H1 (cell line): ENCODE data around the gene SNED1. TPM values are rescaled to one million over a fixed set of nuclear protein-coding genes. Genes with fewer than 3 reads are reported as not detected.

Source experiments
- CTCF ChIA-PET: fragments of 300-600 bp; sonication (Branson Sonifier 250); formaldehyde crosslinking; loops from one replicate; lab custom pipeline; 2021; ENCODE audit not compliant: partially characterized antibody; lab: Charles Lee
- POLR2A ChIA-PET: fragments of 300-600 bp; sonication (Branson Sonifier 250); formaldehyde crosslinking; loops from one replicate; lab custom pipeline; 2021; ENCODE audit warnings: inconsistent platforms; ENCODE audit not compliant: partially characterized antibody; lab: Charles Lee
- DNase-seq, 2 experiments: peaks; one replicate each; pipeline versions ENCODE4 v3.0.0 to v3.0.0-alpha.2; 2010 to 2022; ENCODE audit warnings: low spot score in 2 of 2, low read depth in 1 of 2, mixed read lengths in 1 of 2
- FAIRE-seq: peaks from 2 replicates; lab custom pipeline; 2011; peaks lifted over from hg19 to GRCh38; lab: Jason Lieb, UNC
- H2AFZ ChIP-seq: 2 replicates; pipeline ENCODE4 v1.8.1; 2012; ENCODE audit warnings: low read length, inconsistent platforms
- H2AK5ac ChIP-seq: 2 replicates; pipeline ENCODE4 v1.6.1; 2013; ENCODE audit warnings: low read depth, low read length
- H2BK120ac ChIP-seq: replicated peaks from 2 replicates; pipeline ENCODE3; 2013; ENCODE audit warnings: low read depth, low read length, inconsistent platforms
- H2BK12ac ChIP-seq: 2 replicates; pipeline ENCODE4 v1.6.1; 2013; ENCODE audit warnings: low read depth, low read length
- H2BK15ac ChIP-seq: 2 replicates; pipeline ENCODE4 v1.6.1; 2013; ENCODE audit warnings: low read length
- H2BK20ac ChIP-seq: 2 replicates; pipeline ENCODE4 v1.6.1; 2013; ENCODE audit warnings: low read length
- H2BK5ac ChIP-seq: 2 replicates; pipeline ENCODE4 v1.6.1; 2013; ENCODE audit warnings: low read depth, low read length
- H3K14ac ChIP-seq: 2 replicates; pipeline ENCODE4 v1.6.1; 2013; ENCODE audit warnings: inconsistent platforms; ENCODE audit not compliant: insufficient read length
- H3K18ac ChIP-seq: 2 replicates; pipeline ENCODE4 v1.6.1; 2013; ENCODE audit warnings: low read length; ENCODE audit errors: extremely low read depth
- H3K23ac ChIP-seq: 2 replicates; pipeline ENCODE4 v1.6.1; 2013; ENCODE audit warnings: inconsistent platforms; ENCODE audit not compliant: insufficient read length
- H3K23me2 ChIP-seq: 2 replicates; pipeline ENCODE4 v1.6.1; 2013; ENCODE audit warnings: low read depth, low read length
- H3K27ac ChIP-seq: 2 replicates; pipeline ENCODE4 v1.6.1; 2011; ENCODE audit warnings: low read depth, low read length, inconsistent platforms
- H3K27me3 ChIP-seq, 4 experiments: replicated peaks in 1 of 4; 1 replicate in 1 of 4; 2 replicates in 3 of 4; pipeline versions ENCODE4 v1.6.1 to v1.8.1; 2011 to 2013; ENCODE audit warnings: low read length in 3 of 4, mild to moderate bottlenecking in 3 of 4, inconsistent platforms in 2 of 4, mixed read lengths in 2 of 4, moderate library complexity in 1 of 4; ENCODE audit not compliant: control insufficient read depth in 3 of 4, insufficient read depth in 3 of 4; ENCODE audit errors: extremely low read depth in 1 of 4
- H3K36me3 ChIP-seq, 4 experiments: 2 replicates each; pipeline versions ENCODE4 v1.6.1 to v1.8.1; 2011 to 2013; ENCODE audit warnings: mild to moderate bottlenecking in 4 of 4, low read length in 3 of 4, moderate library complexity in 2 of 4, control low read depth in 1 of 4, inconsistent platforms in 1 of 4; ENCODE audit not compliant: insufficient read depth in 4 of 4, control insufficient read depth in 2 of 4
- H3K4ac ChIP-seq: replicated peaks from 2 replicates; pipeline ENCODE3; 2013; ENCODE audit warnings: low read length, low read depth, mixed read lengths, inconsistent platforms; ENCODE audit not compliant: insufficient read length
- H3K4me1 ChIP-seq, 4 experiments: replicated peaks in 1 of 4; 1 replicate in 1 of 4; 2 replicates in 3 of 4; pipeline versions ENCODE4 v1.6.1 to v1.8.1; 2011 to 2013; ENCODE audit warnings: low read length in 3 of 4, inconsistent platforms in 2 of 4, mixed read lengths in 1 of 4; ENCODE audit not compliant: insufficient read depth in 4 of 4, control insufficient read depth in 3 of 4
- H3K4me2 ChIP-seq, 2 experiments: 2 replicates each; pipeline versions ENCODE4 v1.6.1 to v1.8.1; 2011 to 2013; ENCODE audit warnings: low read depth in 2 of 2, low read length in 2 of 2, control low read depth in 1 of 2, inconsistent platforms in 1 of 2, mild to moderate bottlenecking in 1 of 2; ENCODE audit not compliant: insufficient read depth in 1 of 2
- H3K4me3 ChIP-seq, 4 experiments: fragments of 200-600, 300-600 bp in 1 of 4; sonication (generic), shearing (Covaris generic), sonication (Bioruptor Twin) in 1 of 4; 2 replicates each; pipeline versions ENCODE4 v1.5.1 to v1.8.1; 2011 to 2016; ENCODE audit warnings: low read length in 4 of 4, low read depth in 3 of 4, control low read depth in 2 of 4, inconsistent platforms in 2 of 4, mild to moderate bottlenecking in 2 of 4, mixed read lengths in 1 of 4, moderate library complexity in 1 of 4; ENCODE audit not compliant: insufficient read depth in 2 of 4; ENCODE audit errors: extremely low read depth in 1 of 4
- H3K56ac ChIP-seq: replicated peaks from 2 replicates; pipeline ENCODE3; 2013; ENCODE audit warnings: low read depth, mild to moderate bottlenecking, mixed read lengths, low read length, inconsistent platforms; ENCODE audit not compliant: insufficient read length
- H3K79me1 ChIP-seq: 2 replicates; pipeline ENCODE4 v1.6.1; 2013; ENCODE audit warnings: low read depth, low read length, control low read depth
- H3K79me2 ChIP-seq, 2 experiments: 2 replicates each; pipeline versions ENCODE4 v1.6.1 to v1.8.1; 2012 to 2013; ENCODE audit warnings: low read length in 2 of 2, mild to moderate bottlenecking in 2 of 2, inconsistent platforms in 1 of 2; ENCODE audit not compliant: insufficient read depth in 2 of 2, control insufficient read depth in 1 of 2
- H3K9ac ChIP-seq, 4 experiments: replicated peaks in 1 of 4; 1 replicate in 1 of 4; 2 replicates in 3 of 4; pipeline versions ENCODE4 v1.6.1 to v1.8.1; 2011 to 2013; ENCODE audit warnings: low read depth in 3 of 4, low read length in 3 of 4, control low read depth in 2 of 4, mild to moderate bottlenecking in 2 of 4, moderate library complexity in 2 of 4, inconsistent platforms in 1 of 4; ENCODE audit errors: extremely low read depth in 1 of 4
- H3K9me3 ChIP-seq, 2 experiments: 2 replicates each; pipeline versions ENCODE4 v1.6.1 to v1.8.1; 2012 to 2013; ENCODE audit warnings: mild to moderate bottlenecking in 2 of 2, moderate library complexity in 2 of 2, control low read depth in 1 of 2, inconsistent platforms in 1 of 2, low read depth in 1 of 2, low read length in 1 of 2, mixed read lengths in 1 of 2; ENCODE audit not compliant: insufficient read depth in 2 of 2
- H4K20me1 ChIP-seq, 2 experiments: replicated peaks in 1 of 2; 2 replicates each; pipeline versions ENCODE3 to v1.8.1; 2011 to 2013; ENCODE audit warnings: inconsistent platforms in 2 of 2, low read length in 2 of 2, mild to moderate bottlenecking in 1 of 2; ENCODE audit not compliant: insufficient read depth in 2 of 2, control insufficient read depth in 1 of 2
- H4K5ac ChIP-seq: 2 replicates; pipeline ENCODE4 v1.6.1; 2013; ENCODE audit warnings: low read length, low read depth, mixed read lengths, inconsistent platforms; ENCODE audit not compliant: insufficient read length
- H4K8ac ChIP-seq: 2 replicates; pipeline ENCODE4 v1.8.0; 2013; ENCODE audit warnings: mild to moderate bottlenecking, moderate library complexity, low read length, inconsistent platforms; ENCODE audit not compliant: insufficient read depth; ENCODE audit errors: extremely low read depth
- H4K91ac ChIP-seq: replicated peaks from 2 replicates; pipeline ENCODE3; 2013; ENCODE audit warnings: low read length, mixed read lengths, inconsistent platforms; ENCODE audit not compliant: insufficient read length
- BACH1 ChIP-seq: IDR thresholded peaks from 2 replicates; pipeline ENCODE4 v1.6.1; 2012; ENCODE audit warnings: low read length, improper control_type of control experiment
- CHD1 ChIP-seq: IDR thresholded peaks from 2 replicates; pipeline ENCODE4 v1.6.1; 2012; ENCODE audit warnings: low read depth, low read length, improper control_type of control experiment
- KDM1A ChIP-seq: fragments of 200-600, 300-600 bp; sonication (generic); IDR thresholded peaks from 2 replicates; pipeline ENCODE4 v1.7.1; 2016; ENCODE audit warnings: mild to moderate bottlenecking, low read length, borderline replicate concordance
- KDM4A ChIP-seq: IDR thresholded peaks from one replicate; pipeline ENCODE4 v1.7.1; 2012; ENCODE audit warnings: low read depth, mild to moderate bottlenecking, moderate library complexity, low read length, inconsistent platforms; ENCODE audit not compliant: severe bottlenecking
- POLR2AphosphoS5 ChIP-seq: IDR thresholded peaks from 2 replicates; pipeline ENCODE4 v1.6.1; 2011; ENCODE audit warnings: low read depth, low read length
- RAD21 ChIP-seq, 2 experiments: IDR thresholded peaks in 1 of 2; conservative IDR thresholded peaks in 1 of 2; 2 replicates each; pipeline ENCODE4 v1.6.1; 2011; ENCODE audit warnings: low read depth in 2 of 2, low read length in 2 of 2, improper control_type of control experiment in 1 of 2, inconsistent platforms in 1 of 2, mild to moderate bottlenecking in 1 of 2, moderate library complexity in 1 of 2
- SAP30 ChIP-seq: fragments of 300-600 bp; sonication (generic); IDR thresholded peaks from 2 replicates; pipeline ENCODE4 v1.7.1; 2012; ENCODE audit warnings: low read length, moderate library complexity, mild to moderate bottlenecking, inconsistent platforms; ENCODE audit not compliant: insufficient read depth, insufficient replicate concordance
- TAF7 ChIP-seq: optimal IDR thresholded peaks from 2 replicates; pipeline ENCODE3; 2011; ENCODE audit warnings: low read depth, mild to moderate bottlenecking, inconsistent platforms, low read length, moderate library complexity, borderline replicate concordance
- YY1 ChIP-seq: IDR thresholded peaks from 2 replicates; pipeline ENCODE4 v1.6.1; 2011; ENCODE audit warnings: low read depth, mild to moderate bottlenecking, low read length
- WGBS, 2 experiments: shearing (Covaris generic) in 1 of 2; methylation state at CpG; one replicate each; pipeline versions ENCODE4 v1.1.6 to v1.1.7; 2013 to 2015; ENCODE audit warnings: low lambda C conversion rate in 2 of 2, mixed read lengths in 2 of 2, inconsistent platforms in 1 of 2, low coverage in 1 of 2, missing lambda C conversion rate in 1 of 2; ENCODE audit not compliant: insufficient replicate concordance in 2 of 2, insufficient coverage in 1 of 2, insufficient read length in 1 of 2; ENCODE audit errors: extremely low coverage in 1 of 2, missing lambda C conversion rate in 1 of 2; 5-methylcytosine and 5-hydroxymethylcytosine counted together
- polyA plus RNA-seq, 7 experiments: library from polyadenylated mRNA; depleted of rRNA in 3 of 7; stranded (reverse) in 5 of 7; unstranded in 2 of 7; fragments of >200 nt in 5 of 7; fragments of 200-250 nt in 2 of 7; gene quantifications; 1 replicate in 5 of 7; 2 replicates in 1 of 7; 4 replicates in 1 of 7; pipeline versions ENCODE4 v1.2.1 to v1.2.3, GENCODE V29; 2011 to 2013; ENCODE audit warnings: missing spikeins in 2 of 7, mixed read lengths in 2 of 7
- total RNA-seq: library from RNA; stranded (reverse); fragmentation: NEBNext Ultra II Directional; extraction: Animal tissue kit (Norgen Biotek cat#: 25700); gene quantifications from 2 replicates; pipeline ENCODE4 v1.2.1, GENCODE V29; 2021
- TF ChIP-seq, protein P1 (sequence below), 3 experiments: IDR thresholded peaks; 1 replicate in 2 of 3; 2 replicates in 1 of 3; pipeline versions ENCODE4 v1.5.1 to v1.6.1; 2011; ENCODE audit warnings: low read length in 3 of 3, mild to moderate bottlenecking in 3 of 3, inconsistent platforms in 2 of 3, low read depth in 1 of 3, moderate library complexity in 1 of 3; ENCODE audit not compliant: insufficient read depth in 1 of 3; ENCODE audit errors: control extremely low read depth in 1 of 3

SNED1 gene
- total and polyA plus RNA-seq, 2 of the 8 experiments (the other 6 are each of a cell fraction or from before 2014, with no cell fraction given) = 1.9 TPM

DNA sequence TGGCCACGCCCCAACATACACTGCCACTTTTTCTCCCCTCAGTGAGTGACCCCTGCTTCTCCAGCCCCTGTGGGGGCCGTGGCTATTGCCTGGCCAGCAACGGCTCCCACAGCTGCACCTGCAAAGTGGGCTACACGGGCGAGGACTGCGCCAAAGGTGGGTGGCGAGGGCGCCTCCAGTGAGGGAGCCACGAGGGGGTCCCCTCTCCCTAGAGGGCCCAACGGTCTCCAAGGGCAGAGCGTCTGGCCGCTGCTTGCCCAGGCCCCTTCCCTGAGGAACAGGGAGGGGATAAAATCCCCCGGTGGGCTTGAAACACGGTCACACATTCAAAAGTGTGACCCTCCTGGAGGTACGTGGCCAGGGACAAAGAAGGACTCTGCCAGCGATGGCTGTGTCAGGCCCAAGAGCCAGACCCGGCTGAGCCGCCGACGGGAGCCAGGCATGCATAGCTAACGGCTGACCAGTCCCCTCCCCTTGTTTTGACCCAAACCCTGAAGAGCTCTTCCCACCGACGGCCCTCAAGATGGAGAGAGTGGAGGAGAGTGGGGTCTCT is 66.5 kb downstream of the SNED1 start:
- ChIA-PET POLR2A (interaction anchor here (1.6 to 2.2 kb wide), 2 partner anchors 9 to 13 kb away, joined by 4 to 6 read pairs; no protein-coding TSS in a partner anchor), CTCF (interaction anchor here (0.9 to 1.8 kb wide), 3 partner anchors 81 to 207 kb away, joined by 3 to 5 read pairs (median 5); no protein-coding TSS in a partner anchor)
- H3K14ac ChIP-seq = no peak overlapping the region
- H3K27ac ChIP-seq = no peak overlapping the region
- H4K20me1 ChIP-seq = no peaks in the 10 kb centered on the region
- H2AK5ac ChIP-seq = no peak overlapping the region
- H4K8ac ChIP-seq = no peak overlapping the region; the same call in 1 of the 2 replicates
- no peak overlapping the region for H3K18ac ChIP-seq
- DNase-seq (no peak), FAIRE-seq (no peak)
- H2BK20ac ChIP-seq = no peak overlapping the region
- TF ChIP-seq KDM4A (no peak), YY1 (no peak), SAP30 (no peak), TAF7 (no peak), CHD1 (no peak), KDM1A (no peak), RAD21 (IDR thresholded peaks at IDR 0.05 in 1 of 2, conservative IDR thresholded peaks at IDR 0.05 in 1 of 2; ENCODE audit: low read depth in 2 of 2, low read length in 2 of 2) (no peak), POLR2AphosphoS5 (no peak), BACH1 (no peak)
- TF ChIP-seq, protein P1, sequence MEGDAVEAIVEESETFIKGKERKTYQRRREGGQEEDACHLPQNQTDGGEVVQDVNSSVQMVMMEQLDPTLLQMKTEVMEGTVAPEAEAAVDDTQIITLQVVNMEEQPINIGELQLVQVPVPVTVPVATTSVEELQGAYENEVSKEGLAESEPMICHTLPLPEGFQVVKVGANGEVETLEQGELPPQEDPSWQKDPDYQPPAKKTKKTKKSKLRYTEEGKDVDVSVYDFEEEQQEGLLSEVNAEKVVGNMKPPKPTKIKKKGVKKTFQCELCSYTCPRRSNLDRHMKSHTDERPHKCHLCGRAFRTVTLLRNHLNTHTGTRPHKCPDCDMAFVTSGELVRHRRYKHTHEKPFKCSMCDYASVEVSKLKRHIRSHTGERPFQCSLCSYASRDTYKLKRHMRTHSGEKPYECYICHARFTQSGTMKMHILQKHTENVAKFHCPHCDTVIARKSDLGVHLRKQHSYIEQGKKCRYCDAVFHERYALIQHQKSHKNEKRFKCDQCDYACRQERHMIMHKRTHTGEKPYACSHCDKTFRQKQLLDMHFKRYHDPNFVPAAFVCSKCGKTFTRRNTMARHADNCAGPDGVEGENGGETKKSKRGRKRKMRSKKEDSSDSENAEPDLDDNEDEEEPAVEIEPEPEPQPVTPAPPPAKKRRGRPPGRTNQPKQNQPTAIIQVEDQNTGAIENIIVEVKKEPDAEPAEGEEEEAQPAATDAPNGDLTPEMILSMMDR (IDR thresholded peaks at IDR 0.05; ENCODE audit: control extremely low read depth in 1 of 3, insufficient read depth in 1 of 3, low read depth in 1 of 3, low read length in 3 of 3) = no peak
- no peak overlapping the region for H3K56ac ChIP-seq
- no peak overlapping the region for H4K91ac ChIP-seq
- H2BK12ac ChIP-seq = no peak overlapping the region
- no peak overlapping the region for H3K4me2 ChIP-seq
- H3K36me3 ChIP-seq = no peaks in the 10 kb centered on the region
- H3K4me1 ChIP-seq = peaks cover 0 to 9% (median 2%) of the 10 kb centered on the region in 4 experiments; a peak in 3 of 7 replicates
- no peaks in the 10 kb centered on the region for H3K23me2 ChIP-seq
- H3K79me1 ChIP-seq = no peaks in the 10 kb centered on the region
- no peak overlapping the region for H3K4me3 ChIP-seq
- no peak overlapping the region for H2BK120ac ChIP-seq
- H3K27me3 ChIP-seq = no peaks in the 10 kb centered on the region
- H3K79me2 ChIP-seq = no peaks in the 10 kb centered on the region
- H4K5ac ChIP-seq = no peak overlapping the region
- no peak overlapping the region for H3K4ac ChIP-seq
- H3K23ac ChIP-seq = no peak overlapping the region
- no peak overlapping the region for H2AFZ ChIP-seq
- 89% methylated on average over 21 of the region's 23 CpGs; no CpG with 5 or more reads in 1 of the 2 experiments for WGBS, 2 experiments
- H3K9me3 ChIP-seq = no peaks in the 10 kb centered on the region
- H2BK15ac ChIP-seq = no peak overlapping the region
- no peak overlapping the region for H2BK5ac ChIP-seq
- no peak overlapping the region for H3K9ac ChIP-seq
